GM18526 (cell line): ENCODE results near the gene SAXO1.

Source experiments
- POLR2A ChIP-seq: IDR thresholded peaks from 3 replicates; pipeline ENCODE4 v1.6.1; 2011; ENCODE audit not compliant: insufficient read length; ENCODE audit errors: extremely low read depth

Gene SAXO1

GRCh38 chr9:18881758-18882157 is 151.3 kb downstream of the SAXO1 start:
- no peak for TF ChIP-seq POLR2A

GRCh38 chr9:18877984-18878383 is 155.0 kb downstream of the SAXO1 start:
- TF ChIP-seq POLR2A, result no peak
